ENCODE measurements around the gene NCK2. TPM values are rescaled to one million over a fixed set of nuclear protein-coding genes. Genes with fewer than 3 reads are reported as not detected.

Gene NCK2
- total and polyA plus RNA-seq, 9 of the 15 experiments (the other 6 are each of a cell fraction or from before 2014, with no cell fraction given): 0.90 to 27.9 (median 15.9) TPM

DNA sequence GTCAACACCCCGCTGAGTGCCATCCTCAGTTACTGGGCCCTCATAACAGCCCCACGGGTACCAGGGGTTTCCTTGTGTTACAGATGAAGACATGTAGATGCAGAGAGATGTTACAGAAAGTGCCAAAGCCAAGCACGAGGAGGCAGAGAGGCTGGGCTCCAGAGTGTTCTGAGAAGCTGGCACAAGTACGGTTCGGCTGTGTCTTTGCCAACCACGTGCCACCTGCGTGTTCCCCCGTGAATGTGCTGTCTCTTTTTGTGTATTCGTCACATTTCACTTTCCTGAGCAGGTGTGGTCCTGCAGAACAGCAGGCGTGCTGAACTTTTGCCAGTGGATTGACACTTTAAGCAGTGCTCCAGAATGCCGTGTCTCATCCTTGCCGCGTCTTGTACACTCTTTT lies 124.6 kb downstream of the NCK2 start:
- Histone ChIP-seq H3K9me1 (ENCODE audit: control insufficient read depth, insufficient read depth, low read length) (peaks cover 5% of the 10 kb centered on the region), H4K20me1 (replicated peaks; ENCODE audit: control insufficient read depth, insufficient read depth, low read length) (peaks cover 8% of the 10 kb centered on the region), H3K4me2 (ENCODE audit: insufficient read depth, low read length) (no peak overlapping the region), H3K36me3 (ENCODE audit: control insufficient read depth, insufficient read depth, low read length) (no peaks in the 10 kb centered on the region), H3K27ac (ENCODE audit: extremely low read depth, low read depth, low read length) (no peak overlapping the region), H3K4me3 (no peak overlapping the region), H3K9me3 (replicated peaks; ENCODE audit: control insufficient read depth, insufficient read depth, low read depth, low read length) (no peaks in the 10 kb centered on the region), H3K9ac (ENCODE audit: insufficient read depth in 1 of 2, low read depth in 2 of 2, low read length in 2 of 2) (no peak overlapping the region), H3K27me3 (ENCODE audit: control insufficient read depth in 2 of 2, insufficient read depth in 2 of 2, low read length in 2 of 2) (no peaks in the 10 kb centered on the region), H2AFZ (ENCODE audit: low read depth, low read length) (no peak overlapping the region), H3K4me1 (replicated peaks in 1 of 2; ENCODE audit: control insufficient read depth in 2 of 2, insufficient read depth in 2 of 2, low read length in 2 of 2) (peaks cover 12 to 13% of the 10 kb centered on the region in 2 experiments), H3K79me2 (ENCODE audit: control insufficient read depth, insufficient read depth, low read length) (peaks cover 12% of the 10 kb centered on the region; the same call in 2 of the 3 replicates)
- 69% methylated on average over 13 of the region's 13 CpGs for WGBS (ENCODE audit: insufficient coverage, low coverage, missing lambda C conversion rate)
- ChIA-PET POLR2A (no interaction called here), CTCF (ENCODE audit: low intra/inter-chr PET ratio) (no interaction called here)
- TF ChIP-seq RHOXF2B (CRISPR knock-in tag; conservative IDR thresholded peaks at IDR 0.05): no peak
- TF ChIP-seq SRSF9 (IDR thresholded peaks at IDR 0.05; ENCODE audit: borderline replicate concordance, low read depth, low read length): no peak
- TF ChIP-seq HMG20A (CRISPR knock-in tag; conservative IDR thresholded peaks at IDR 0.05): no peak
- TF ChIP-seq ZNF232 (CRISPR knock-in tag; IDR thresholded peaks at IDR 0.05): no peak
- no peak for TF ChIP-seq ZNF347 (CRISPR knock-in tag; IDR thresholded peaks at IDR 0.05; ENCODE audit: low read depth)
- TF ChIP-seq KLF10 (CRISPR knock-in tag; IDR thresholded peaks at IDR 0.05): no peak
- no peak for TF ChIP-seq ZNF146 (CRISPR knock-in tag; IDR thresholded peaks at IDR 0.05; ENCODE audit: unreplicated experiment)
- TF ChIP-seq ZBTB8A (IDR thresholded peaks at IDR 0.05; ENCODE audit: partially characterized antibody): no peak
- TF ChIP-seq, protein P1, sequence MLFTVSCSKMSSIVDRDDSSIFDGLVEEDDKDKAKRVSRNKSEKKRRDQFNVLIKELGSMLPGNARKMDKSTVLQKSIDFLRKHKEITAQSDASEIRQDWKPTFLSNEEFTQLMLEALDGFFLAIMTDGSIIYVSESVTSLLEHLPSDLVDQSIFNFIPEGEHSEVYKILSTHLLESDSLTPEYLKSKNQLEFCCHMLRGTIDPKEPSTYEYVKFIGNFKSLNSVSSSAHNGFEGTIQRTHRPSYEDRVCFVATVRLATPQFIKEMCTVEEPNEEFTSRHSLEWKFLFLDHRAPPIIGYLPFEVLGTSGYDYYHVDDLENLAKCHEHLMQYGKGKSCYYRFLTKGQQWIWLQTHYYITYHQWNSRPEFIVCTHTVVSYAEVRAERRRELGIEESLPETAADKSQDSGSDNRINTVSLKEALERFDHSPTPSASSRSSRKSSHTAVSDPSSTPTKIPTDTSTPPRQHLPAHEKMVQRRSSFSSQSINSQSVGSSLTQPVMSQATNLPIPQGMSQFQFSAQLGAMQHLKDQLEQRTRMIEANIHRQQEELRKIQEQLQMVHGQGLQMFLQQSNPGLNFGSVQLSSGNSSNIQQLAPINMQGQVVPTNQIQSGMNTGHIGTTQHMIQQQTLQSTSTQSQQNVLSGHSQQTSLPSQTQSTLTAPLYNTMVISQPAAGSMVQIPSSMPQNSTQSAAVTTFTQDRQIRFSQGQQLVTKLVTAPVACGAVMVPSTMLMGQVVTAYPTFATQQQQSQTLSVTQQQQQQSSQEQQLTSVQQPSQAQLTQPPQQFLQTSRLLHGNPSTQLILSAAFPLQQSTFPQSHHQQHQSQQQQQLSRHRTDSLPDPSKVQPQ (CRISPR knock-in tag; IDR thresholded peaks at IDR 0.05; ENCODE audit: borderline replicate concordance): no peak
- no TSS peak for BruUV-seq (replicated peaks)
- intact Hi-C loops (cut with micrococcal nuclease): no loop called here
- ATAC-seq (no peak), FAIRE-seq (no peak), DNase-seq (ENCODE audit: extremely low read depth in 1 of 4, low spot score in 3 of 4) (no peak)
- in situ Hi-C loops (cut with MboI): no loop called here

All from K562 (cell line).